Breast epithelium (tissue), 3 donors: Measurements from ENCODE around the gene KRT28.

ENCODE experiments used
- CTCF ChIP-seq, 3 donors: fragments of 450-650 bp; IDR thresholded peaks; one replicate each; pipeline ENCODE4 v1.5.1; 2016 to 2017; ENCODE audit warnings: antibody characterized with exemption in 3 of 3, mild to moderate bottlenecking in 3 of 3, moderate library complexity in 3 of 3
- POLR2A ChIP-seq: fragments of 450-650 bp; IDR thresholded peaks from one replicate; pipeline ENCODE4 v1.6.1; 2016; ENCODE audit warnings: antibody characterized with exemption, mild to moderate bottlenecking, moderate library complexity
- POLR2AphosphoS5 ChIP-seq, 3 donors: sonication (generic); formaldehyde crosslinking; IDR thresholded peaks; one replicate each; pipeline ENCODE4 v1.6.1; 2017; ENCODE audit warnings: antibody characterized with exemption in 3 of 3

GRCh38 chr17:40777459-40777858, 22.3 kb downstream of the KRT28 start:
- TF ChIP-seq POLR2A, result no peak
- TF ChIP-seq CTCF (IDR thresholded peaks at IDR 0.05), result no peak
- no peak for TF ChIP-seq POLR2AphosphoS5 (IDR thresholded peaks at IDR 0.05)
